ENCODE measurements around the gene RBMX.

RBMX gene

GRCh38 chrX:136829413-136829812 is 51.1 kb downstream of the RBMX start:
- TF ChIP-seq, protein P1, sequence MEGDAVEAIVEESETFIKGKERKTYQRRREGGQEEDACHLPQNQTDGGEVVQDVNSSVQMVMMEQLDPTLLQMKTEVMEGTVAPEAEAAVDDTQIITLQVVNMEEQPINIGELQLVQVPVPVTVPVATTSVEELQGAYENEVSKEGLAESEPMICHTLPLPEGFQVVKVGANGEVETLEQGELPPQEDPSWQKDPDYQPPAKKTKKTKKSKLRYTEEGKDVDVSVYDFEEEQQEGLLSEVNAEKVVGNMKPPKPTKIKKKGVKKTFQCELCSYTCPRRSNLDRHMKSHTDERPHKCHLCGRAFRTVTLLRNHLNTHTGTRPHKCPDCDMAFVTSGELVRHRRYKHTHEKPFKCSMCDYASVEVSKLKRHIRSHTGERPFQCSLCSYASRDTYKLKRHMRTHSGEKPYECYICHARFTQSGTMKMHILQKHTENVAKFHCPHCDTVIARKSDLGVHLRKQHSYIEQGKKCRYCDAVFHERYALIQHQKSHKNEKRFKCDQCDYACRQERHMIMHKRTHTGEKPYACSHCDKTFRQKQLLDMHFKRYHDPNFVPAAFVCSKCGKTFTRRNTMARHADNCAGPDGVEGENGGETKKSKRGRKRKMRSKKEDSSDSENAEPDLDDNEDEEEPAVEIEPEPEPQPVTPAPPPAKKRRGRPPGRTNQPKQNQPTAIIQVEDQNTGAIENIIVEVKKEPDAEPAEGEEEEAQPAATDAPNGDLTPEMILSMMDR (conservative IDR thresholded peaks at IDR 0.05; ENCODE audit: low read length): no peak
- no peak for TF ChIP-seq EZH2phosphoT487 (IDR thresholded peaks at IDR 0.05; ENCODE audit: borderline replicate concordance)
- Histone ChIP-seq H3K79me2 (ENCODE audit: insufficient read depth, low read length) (no peaks in the 10 kb centered on the region), H3K27me3 (ENCODE audit: insufficient read depth, low read length, poor library complexity, severe bottlenecking) (no peaks in the 10 kb centered on the region), H3K9me3 (ENCODE audit: insufficient read depth, low read depth, low read length) (no peaks in the 10 kb centered on the region), H2AFZ (ENCODE audit: low read length) (no peak overlapping the region), H3F3A (ENCODE audit: low read depth) (no peaks in the 10 kb centered on the region), H3K9me2 (replicated peaks; ENCODE audit: low read depth, low read length) (no peaks in the 10 kb centered on the region), H3K4me3 (ENCODE audit: low read length, poor library complexity, severe bottlenecking) (no peak overlapping the region), H3K4me2 (ENCODE audit: low read depth, low read length, poor library complexity, severe bottlenecking) (no peak overlapping the region), H3K9ac (ENCODE audit: low read depth, low read length, poor library complexity, severe bottlenecking) (no peak overlapping the region), H4K20me1 (ENCODE audit: insufficient read depth, low read length, poor library complexity, severe bottlenecking) (no peaks in the 10 kb centered on the region), H3K36me3 (ENCODE audit: insufficient read depth, low read length) (no peaks in the 10 kb centered on the region), H3K4me1 (ENCODE audit: insufficient read depth, low read length, poor library complexity, severe bottlenecking) (peaks cover 8% of the 10 kb centered on the region)

DNA sequence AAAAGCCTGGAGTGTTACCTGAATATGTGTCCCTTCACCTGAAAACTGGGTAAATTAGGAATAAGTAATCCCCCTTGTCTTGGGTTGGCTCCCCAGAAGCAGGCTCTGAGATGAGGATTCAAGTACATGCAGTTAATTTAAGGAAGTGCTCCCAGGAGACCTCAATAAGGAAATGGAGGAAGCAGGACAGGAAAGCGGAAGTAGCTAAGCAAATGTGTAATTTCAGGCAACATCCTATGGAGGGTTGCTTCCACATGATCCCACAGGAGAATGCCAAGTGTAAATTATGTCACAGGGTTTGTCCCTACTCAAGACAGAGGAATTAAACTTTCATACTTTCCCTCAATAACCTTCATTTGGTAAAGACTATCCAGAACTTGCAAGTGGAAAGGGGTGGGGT is 51.7 kb downstream of the RBMX start:
- Histone ChIP-seq H3K9me3 (ENCODE audit: insufficient read depth, low read depth, low read length) (no peaks in the 10 kb centered on the region), H3K4me3 (ENCODE audit: low read length, poor library complexity, severe bottlenecking) (no peak overlapping the region), H3K9me2 (replicated peaks; ENCODE audit: low read depth, low read length) (no peaks in the 10 kb centered on the region), H3K27me3 (ENCODE audit: insufficient read depth, low read length, poor library complexity, severe bottlenecking) (no peaks in the 10 kb centered on the region), H4K20me1 (ENCODE audit: insufficient read depth, low read length, poor library complexity, severe bottlenecking) (no peaks in the 10 kb centered on the region), H3K9ac (ENCODE audit: low read depth, low read length, poor library complexity, severe bottlenecking) (no peak overlapping the region), H3F3A (ENCODE audit: low read depth) (no peaks in the 10 kb centered on the region), H3K4me1 (ENCODE audit: insufficient read depth, low read length, poor library complexity, severe bottlenecking) (peaks cover 8% of the 10 kb centered on the region), H2AFZ (ENCODE audit: low read length) (no peak overlapping the region), H3K4me2 (ENCODE audit: low read depth, low read length, poor library complexity, severe bottlenecking) (no peak overlapping the region), H3K79me2 (ENCODE audit: insufficient read depth, low read length) (no peaks in the 10 kb centered on the region), H3K36me3 (ENCODE audit: insufficient read depth, low read length) (no peaks in the 10 kb centered on the region)
- TF ChIP-seq, protein P1 (conservative IDR thresholded peaks at IDR 0.05; ENCODE audit: low read length): no peak
- no peak for TF ChIP-seq EZH2phosphoT487 (IDR thresholded peaks at IDR 0.05; ENCODE audit: borderline replicate concordance)

- Histone ChIP-seq H3K9me2 (replicated peaks; ENCODE audit: low read depth, low read length) (no peaks in the 10 kb centered on the region), H3K9me3 (ENCODE audit: insufficient read depth, low read depth, low read length) (no peaks in the 10 kb centered on the region), H3K4me2 (ENCODE audit: low read depth, low read length, poor library complexity, severe bottlenecking) (peak overlapping the region; percentile 40), H2AFZ (ENCODE audit: low read length) (no peak overlapping the region), H3K36me3 (ENCODE audit: insufficient read depth, low read length) (no peaks in the 10 kb centered on the region), H3F3A (ENCODE audit: low read depth) (no peaks in the 10 kb centered on the region), H3K4me1 (ENCODE audit: insufficient read depth, low read length, poor library complexity, severe bottlenecking) (peaks cover 8% of the 10 kb centered on the region), H3K27me3 (ENCODE audit: insufficient read depth, low read length, poor library complexity, severe bottlenecking) (no peaks in the 10 kb centered on the region), H3K4me3 (ENCODE audit: low read length, poor library complexity, severe bottlenecking) (no peak overlapping the region), H4K20me1 (ENCODE audit: insufficient read depth, low read length, poor library complexity, severe bottlenecking) (no peaks in the 10 kb centered on the region), H3K79me2 (ENCODE audit: insufficient read depth, low read length) (no peaks in the 10 kb centered on the region), H3K9ac (ENCODE audit: low read depth, low read length, poor library complexity, severe bottlenecking) (no peak overlapping the region)
- TF ChIP-seq, protein P1 (conservative IDR thresholded peaks at IDR 0.05; ENCODE audit: low read length): no peak
- no peak for TF ChIP-seq EZH2phosphoT487 (IDR thresholded peaks at IDR 0.05; ENCODE audit: borderline replicate concordance)
Measured at GRCh38 chrX:136827026-136827425, 53.5 kb downstream of the RBMX start.

Data from Loucy (cell line).